Mesenchymal stem cell (in vitro differentiated cells and primary cell): Measurements from ENCODE around the gene MAB21L2.

Experiments
- DNase-seq: peaks from one replicate; pipeline ENCODE4 v3.0.0-alpha.2; 2013
- H2AFZ ChIP-seq: one replicate; pipeline ENCODE4 v1.6.1; 2013; ENCODE audit warnings: low read depth, mild to moderate bottlenecking, control low read depth, inconsistent platforms, low read length, moderate library complexity
- H2AK5ac ChIP-seq: 2 replicates; pipeline ENCODE4 v1.6.1; 2013; ENCODE audit warnings: low read length, moderate library complexity, mild to moderate bottlenecking, inconsistent platforms; ENCODE audit not compliant: severe bottlenecking
- H2BK120ac ChIP-seq: one replicate; pipeline ENCODE4 v1.6.1; 2013; ENCODE audit warnings: low read depth, mild to moderate bottlenecking, inconsistent platforms, low read length, moderate library complexity
- H2BK12ac ChIP-seq, 2 experiments: one replicate each; pipeline ENCODE4 v1.6.1; 2013; ENCODE audit warnings: inconsistent platforms in 2 of 2, low read length in 2 of 2, mild to moderate bottlenecking in 2 of 2, moderate library complexity in 2 of 2, control low read depth in 1 of 2
- H2BK15ac ChIP-seq: one replicate; pipeline ENCODE4 v1.6.1; 2013; ENCODE audit warnings: mild to moderate bottlenecking, low read depth, inconsistent platforms; ENCODE audit not compliant: poor library complexity, severe bottlenecking
- H2BK5ac ChIP-seq: 2 replicates; pipeline ENCODE4 v1.6.1; 2013; ENCODE audit warnings: low read depth, mild to moderate bottlenecking, low read length, control low read depth, inconsistent platforms; ENCODE audit not compliant: poor library complexity, severe bottlenecking
- H3K14ac ChIP-seq, 2 experiments: one replicate each; pipeline ENCODE4 v1.6.1; 2013; ENCODE audit warnings: inconsistent platforms in 2 of 2, low read length in 2 of 2, control low read depth in 1 of 2, mild to moderate bottlenecking in 1 of 2, moderate library complexity in 1 of 2
- H3K18ac ChIP-seq, 2 experiments: one replicate each; pipeline ENCODE4 v1.6.1; 2013; ENCODE audit warnings: inconsistent platforms in 2 of 2, low read length in 2 of 2, control low read depth in 1 of 2, low read depth in 1 of 2, mild to moderate bottlenecking in 1 of 2
- H3K23ac ChIP-seq, 2 experiments: one replicate each; pipeline ENCODE4 v1.6.1; 2013; ENCODE audit warnings: inconsistent platforms in 2 of 2, low read length in 2 of 2, mild to moderate bottlenecking in 2 of 2, moderate library complexity in 2 of 2, control low read depth in 1 of 2
- H3K27ac ChIP-seq: 2 replicates; pipeline ENCODE4 v1.5.1; 2013; ENCODE audit warnings: mild to moderate bottlenecking, moderate library complexity, low read length, control low read depth, inconsistent platforms; ENCODE audit not compliant: poor library complexity, severe bottlenecking
- H3K27me3 ChIP-seq, 2 experiments: 2 replicates each; pipeline versions ENCODE4 v1.6.1 to v1.7.0; 2013; ENCODE audit warnings: low read length in 2 of 2, mild to moderate bottlenecking in 2 of 2, moderate library complexity in 2 of 2, control low read depth in 1 of 2, inconsistent platforms in 1 of 2; ENCODE audit not compliant: control insufficient read depth in 1 of 2, insufficient read depth in 1 of 2
- H3K36me3 ChIP-seq, 2 experiments: 2 replicates each; pipeline versions ENCODE4 v1.6.1 to v1.7.0; 2013; ENCODE audit warnings: low read length in 2 of 2, control low read depth in 1 of 2, inconsistent platforms in 1 of 2, low read depth in 1 of 2, mild to moderate bottlenecking in 1 of 2; ENCODE audit not compliant: insufficient read depth in 2 of 2, control insufficient read depth in 1 of 2
- H3K4ac ChIP-seq, 2 experiments: one replicate each; pipeline ENCODE4 v1.6.1; 2013; ENCODE audit warnings: inconsistent platforms in 2 of 2, low read length in 2 of 2, mild to moderate bottlenecking in 2 of 2, moderate library complexity in 2 of 2, control low read depth in 1 of 2, low read depth in 1 of 2
- H3K4me1 ChIP-seq: 2 replicates; pipeline ENCODE4 v1.6.1; 2013; ENCODE audit warnings: low read depth, low read length, control low read depth; ENCODE audit not compliant: control insufficient read depth, insufficient read depth
- H3K4me2 ChIP-seq: 2 replicates; pipeline ENCODE4 v1.6.1; 2013; ENCODE audit warnings: low read length, mild to moderate bottlenecking, inconsistent platforms; ENCODE audit not compliant: poor library complexity, severe bottlenecking
- H3K4me3 ChIP-seq, 2 experiments: 2 replicates each; pipeline versions ENCODE4 v1.5.1 to v1.7.0; 2013; ENCODE audit warnings: low read length in 2 of 2, mild to moderate bottlenecking in 2 of 2, control low read depth in 1 of 2, low read depth in 1 of 2; ENCODE audit not compliant: insufficient read depth in 1 of 2
- H3K79me1 ChIP-seq: replicated peaks from 2 replicates; pipeline ENCODE4 v1.6.1; 2013; ENCODE audit warnings: mild to moderate bottlenecking, control low read depth, low read length, inconsistent platforms; ENCODE audit not compliant: poor library complexity, severe bottlenecking
- H3K9ac ChIP-seq: 2 replicates; pipeline ENCODE4 v1.7.0; 2013; ENCODE audit warnings: mild to moderate bottlenecking, low read length, moderate library complexity
- H3K9me3 ChIP-seq: 2 replicates; pipeline ENCODE4 v1.7.0; 2013; ENCODE audit warnings: mild to moderate bottlenecking, low read length; ENCODE audit not compliant: control insufficient read depth
- H4K8ac ChIP-seq: one replicate; pipeline ENCODE4 v1.6.1; 2013; ENCODE audit warnings: inconsistent platforms, mild to moderate bottlenecking, low read length, moderate library complexity
- H4K91ac ChIP-seq: one replicate; pipeline ENCODE4 v1.6.1; 2013; ENCODE audit warnings: mild to moderate bottlenecking, low read length, inconsistent platforms
- WGBS: methylation state at CpG from one replicate; pipeline ENCODE4 v1.1.7; 2013; ENCODE audit warnings: mixed read lengths; 5-methylcytosine and 5-hydroxymethylcytosine counted together

MAB21L2 gene

DNA sequence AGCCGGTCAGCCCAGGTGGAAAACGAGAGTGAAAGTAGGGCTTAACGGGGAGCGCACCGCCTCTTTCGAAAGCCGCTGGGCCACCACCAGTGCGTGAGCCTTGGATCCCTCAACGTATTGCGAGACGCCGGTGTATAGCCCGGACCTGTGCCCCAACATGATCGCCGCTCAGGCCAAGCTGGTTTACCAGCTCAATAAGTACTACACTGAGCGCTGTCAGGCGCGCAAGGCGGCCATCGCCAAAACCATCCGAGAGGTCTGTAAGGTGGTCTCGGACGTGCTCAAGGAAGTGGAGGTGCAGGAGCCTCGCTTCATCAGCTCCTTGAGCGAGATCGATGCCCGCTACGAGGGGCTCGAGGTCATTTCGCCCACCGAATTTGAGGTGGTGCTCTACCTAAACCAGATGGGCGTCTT is 929 bp downstream of the MAB21L2 start:
- H3K27ac ChIP-seq: peak overlapping the region; percentile 86
- peak overlapping the region in 1 of 2 experiments; percentile 63 for H3K14ac ChIP-seq
- WGBS: under 1% methylated on average over 32 of the region's 32 CpGs
- H3K9me3 ChIP-seq: peaks cover 19% of the 10 kb centered on the region
- H2BK12ac ChIP-seq: peak overlapping the region in 1 of 2 experiments; percentile 95
- H2BK5ac ChIP-seq: no peak overlapping the region
- no peak overlapping the region for H2AK5ac ChIP-seq
- H3K23ac ChIP-seq: peak overlapping the region in 1 of 2 experiments; percentile 54
- H3K4ac ChIP-seq: peak overlapping the region in 1 of 2 experiments; percentile 59
- no peak overlapping the region for H3K9ac ChIP-seq
- peak; percentile 76 for DNase-seq
- no peaks in the 10 kb centered on the region for H3K27me3 ChIP-seq
- no peak overlapping the region for H2AFZ ChIP-seq
- H3K4me2 ChIP-seq: peak overlapping the region; percentile 92
- H3K4me1 ChIP-seq: peaks cover 14% of the 10 kb centered on the region
- peak overlapping the region; percentile 35 to 63 for H3K18ac ChIP-seq
- peak overlapping the region; percentile 35 to 64 for H3K4me3 ChIP-seq
- no peak overlapping the region for H4K8ac ChIP-seq
- H3K79me1 ChIP-seq: peaks cover 2% of the 10 kb centered on the region
- peak overlapping the region; percentile 48 for H4K91ac ChIP-seq
- peaks cover 0 to 4% of the 10 kb centered on the region in 2 experiments for H3K36me3 ChIP-seq
- H2BK15ac ChIP-seq: no peak overlapping the region
- H2BK120ac ChIP-seq: no peak overlapping the region

DNA sequence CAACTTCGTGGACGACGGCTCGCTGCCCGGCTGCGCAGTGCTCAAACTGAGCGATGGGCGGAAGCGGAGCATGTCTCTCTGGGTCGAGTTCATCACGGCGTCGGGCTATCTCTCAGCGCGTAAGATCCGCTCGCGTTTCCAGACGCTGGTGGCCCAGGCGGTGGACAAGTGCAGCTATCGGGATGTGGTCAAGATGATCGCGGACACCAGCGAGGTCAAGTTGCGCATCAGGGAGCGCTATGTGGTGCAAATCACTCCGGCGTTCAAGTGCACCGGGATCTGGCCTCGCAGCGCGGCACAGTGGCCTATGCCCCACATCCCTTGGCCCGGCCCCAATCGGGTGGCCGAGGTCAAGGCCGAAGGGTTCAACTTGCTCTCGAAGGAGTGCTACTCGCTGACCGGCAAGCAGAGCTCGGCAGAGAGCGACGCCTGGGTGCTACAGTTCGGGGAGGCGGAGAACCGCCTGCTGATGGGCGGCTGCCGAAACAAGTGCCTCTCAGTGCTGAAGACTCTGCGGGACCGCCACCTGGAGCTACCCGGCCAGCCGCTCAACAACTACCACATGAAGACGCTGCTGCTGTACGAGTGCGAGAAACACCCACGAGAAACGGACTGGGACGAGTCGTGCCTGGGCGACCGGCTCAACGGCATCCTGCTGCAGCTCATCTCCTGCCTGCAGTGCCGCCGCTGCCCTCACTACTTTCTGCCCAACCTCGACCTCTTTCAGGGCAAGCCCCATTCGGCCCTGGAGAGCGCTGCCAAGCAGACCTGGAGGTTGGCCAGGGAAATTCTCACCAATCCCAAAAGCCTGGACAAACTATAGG is 1.5 kb downstream of the MAB21L2 start:
- H4K8ac ChIP-seq: peak overlapping the region; percentile 42
- H3K14ac ChIP-seq: peak overlapping the region in 1 of 2 experiments; percentile 63
- H2BK5ac ChIP-seq: no peak overlapping the region
- H2BK120ac ChIP-seq: no peak overlapping the region
- peak overlapping the region; percentile 63 to 69 for H3K18ac ChIP-seq
- WGBS: under 1% methylated on average over 66 of the region's 66 CpGs
- DNase-seq: peak; percentile 66
- H3K23ac ChIP-seq: peak overlapping the region; percentile 14 to 95
- peak overlapping the region; percentile 23 to 64 for H3K4me3 ChIP-seq
- peak overlapping the region; percentile 37 to 59 for H3K4ac ChIP-seq
- no peak overlapping the region for H2AK5ac ChIP-seq
- H2AFZ ChIP-seq: peak overlapping the region; percentile 36
- peak overlapping the region; percentile 17 for H2BK15ac ChIP-seq
- H3K27me3 ChIP-seq: no peaks in the 10 kb centered on the region
- peaks cover 0 to 4% of the 10 kb centered on the region in 2 experiments for H3K36me3 ChIP-seq
- H3K9ac ChIP-seq: no peak overlapping the region
- H3K27ac ChIP-seq: peak overlapping the region; percentile 86
- peak overlapping the region; percentile 72 for H4K91ac ChIP-seq
- peak overlapping the region; percentile 92 for H3K4me2 ChIP-seq
- H3K9me3 ChIP-seq: peaks cover 19% of the 10 kb centered on the region
- peak overlapping the region in 1 of 2 experiments; percentile 95 for H2BK12ac ChIP-seq
- peaks cover 14% of the 10 kb centered on the region for H3K4me1 ChIP-seq
- peaks cover 4% of the 10 kb centered on the region for H3K79me1 ChIP-seq

DNA sequence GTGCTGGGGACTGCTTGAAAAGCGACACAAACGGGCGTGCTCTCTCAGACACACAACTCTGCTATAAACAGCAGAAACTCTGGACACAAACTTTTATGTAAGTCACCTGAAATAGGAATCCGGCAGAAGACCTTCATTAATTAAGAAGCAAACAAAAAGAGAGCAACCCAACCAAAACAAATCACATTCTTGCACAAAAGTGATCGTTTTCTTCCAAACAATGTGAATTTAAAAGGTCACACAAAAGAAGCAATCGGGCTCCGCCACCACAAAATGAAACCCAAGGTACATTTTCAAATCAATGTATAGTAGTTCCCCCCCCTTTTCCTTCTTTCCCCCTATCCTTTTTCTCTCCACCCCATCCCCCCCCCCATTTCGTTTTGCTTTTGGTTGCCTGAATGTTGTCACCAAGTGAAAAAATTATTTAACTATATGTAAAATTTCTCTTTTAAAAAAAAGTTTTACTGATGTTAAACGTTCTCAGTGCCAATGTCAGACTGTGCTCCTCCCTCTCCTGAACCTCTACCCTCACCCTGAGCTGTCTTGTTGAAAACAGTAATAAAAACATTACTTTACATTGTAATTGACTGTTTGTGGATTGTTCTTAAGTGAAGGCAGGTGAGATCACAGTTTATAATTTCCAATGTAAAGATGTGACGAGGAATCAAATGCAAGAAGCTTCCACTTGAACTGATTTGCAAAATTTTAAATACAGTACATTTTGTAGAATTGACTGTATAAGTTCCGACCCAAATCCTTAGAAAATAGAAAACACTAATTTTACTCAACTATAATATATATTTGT is 2.4 kb downstream of the MAB21L2 start:
- Histone ChIP-seq H3K36me3 (peaks cover 0 to 4% of the 10 kb centered on the region in 2 experiments), H2BK15ac (no peak overlapping the region), H3K79me1 (peaks cover 4% of the 10 kb centered on the region), H4K8ac (no peak overlapping the region), H2AK5ac (no peak overlapping the region), H3K9me3 (peaks cover 19% of the 10 kb centered on the region), H3K18ac (peak overlapping the region; percentile 52 to 63), H3K4me1 (peaks cover 11% of the 10 kb centered on the region), H3K4me2 (peak overlapping the region; percentile 92), H2BK12ac (no peak overlapping the region), H3K27me3 (no peaks in the 10 kb centered on the region), H4K91ac (no peak overlapping the region), H2BK120ac (no peak overlapping the region), H3K23ac (no peak overlapping the region), H3K9ac (no peak overlapping the region), H2BK5ac (no peak overlapping the region), H3K27ac (no peak overlapping the region), H3K4me3 (peak overlapping the region in 1 of 2 experiments; percentile 64), H3K4ac (peak overlapping the region in 1 of 2 experiments; percentile 21), H2AFZ (peak overlapping the region; percentile 36), H3K14ac (peak overlapping the region in 1 of 2 experiments; percentile 63)
- DNase-seq: no peak
- 18% methylated on average over 8 of the region's 11 CpGs for WGBS

DNA sequence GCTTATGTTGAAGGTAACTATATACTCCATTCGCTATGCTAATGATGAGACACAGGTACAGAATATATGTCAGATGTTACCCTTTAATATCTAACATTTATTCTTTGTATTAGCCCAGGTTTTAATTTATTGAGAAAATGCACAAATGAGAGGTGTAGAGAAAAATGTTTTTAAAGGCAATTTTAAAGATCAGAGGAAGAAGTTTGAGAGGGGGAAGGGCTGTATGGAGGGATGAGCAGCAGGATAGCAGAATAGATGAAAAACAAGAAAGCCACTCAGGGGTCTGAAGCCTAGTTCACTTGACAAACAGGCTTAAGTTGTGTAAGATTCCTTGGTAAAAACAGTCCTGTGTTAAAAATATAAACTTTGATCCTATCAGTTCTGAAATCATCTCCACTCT is 3.7 kb downstream of the MAB21L2 start:
- Histone ChIP-seq H3K27me3 (no peaks in the 10 kb centered on the region), H2AFZ (no peak overlapping the region), H3K27ac (no peak overlapping the region), H2BK120ac (no peak overlapping the region), H3K9ac (no peak overlapping the region), H3K79me1 (peaks cover 4% of the 10 kb centered on the region), H4K8ac (no peak overlapping the region), H4K91ac (no peak overlapping the region), H3K23ac (no peak overlapping the region), H2BK5ac (no peak overlapping the region), H2BK12ac (no peak overlapping the region), H3K36me3 (peaks cover 0 to 4% of the 10 kb centered on the region in 2 experiments), H3K4me2 (peak overlapping the region; percentile 41), H3K4me1 (peaks cover 6% of the 10 kb centered on the region), H3K4ac (no peak overlapping the region), H3K9me3 (peaks cover 19% of the 10 kb centered on the region), H3K4me3 (no peak overlapping the region), H2AK5ac (no peak overlapping the region), H3K18ac (no peak overlapping the region), H2BK15ac (no peak overlapping the region), H3K14ac (no peak overlapping the region)
- DNase-seq: no peak
- no CpG with 5 or more reads among the region's 1 CpG for WGBS
